ENCODE data around the gene PLA2G3. TPM values are rescaled to one million over a fixed set of nuclear protein-coding genes. Genes with fewer than 3 reads are reported as not detected.

The PLA2G3 gene, protein sequence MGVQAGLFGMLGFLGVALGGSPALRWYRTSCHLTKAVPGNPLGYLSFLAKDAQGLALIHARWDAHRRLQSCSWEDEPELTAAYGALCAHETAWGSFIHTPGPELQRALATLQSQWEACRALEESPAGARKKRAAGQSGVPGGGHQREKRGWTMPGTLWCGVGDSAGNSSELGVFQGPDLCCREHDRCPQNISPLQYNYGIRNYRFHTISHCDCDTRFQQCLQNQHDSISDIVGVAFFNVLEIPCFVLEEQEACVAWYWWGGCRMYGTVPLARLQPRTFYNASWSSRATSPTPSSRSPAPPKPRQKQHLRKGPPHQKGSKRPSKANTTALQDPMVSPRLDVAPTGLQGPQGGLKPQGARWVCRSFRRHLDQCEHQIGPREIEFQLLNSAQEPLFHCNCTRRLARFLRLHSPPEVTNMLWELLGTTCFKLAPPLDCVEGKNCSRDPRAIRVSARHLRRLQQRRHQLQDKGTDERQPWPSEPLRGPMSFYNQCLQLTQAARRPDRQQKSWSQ
- total RNA-seq, result 0.65 and 0.76 TPM in 2 replicates

DNA sequence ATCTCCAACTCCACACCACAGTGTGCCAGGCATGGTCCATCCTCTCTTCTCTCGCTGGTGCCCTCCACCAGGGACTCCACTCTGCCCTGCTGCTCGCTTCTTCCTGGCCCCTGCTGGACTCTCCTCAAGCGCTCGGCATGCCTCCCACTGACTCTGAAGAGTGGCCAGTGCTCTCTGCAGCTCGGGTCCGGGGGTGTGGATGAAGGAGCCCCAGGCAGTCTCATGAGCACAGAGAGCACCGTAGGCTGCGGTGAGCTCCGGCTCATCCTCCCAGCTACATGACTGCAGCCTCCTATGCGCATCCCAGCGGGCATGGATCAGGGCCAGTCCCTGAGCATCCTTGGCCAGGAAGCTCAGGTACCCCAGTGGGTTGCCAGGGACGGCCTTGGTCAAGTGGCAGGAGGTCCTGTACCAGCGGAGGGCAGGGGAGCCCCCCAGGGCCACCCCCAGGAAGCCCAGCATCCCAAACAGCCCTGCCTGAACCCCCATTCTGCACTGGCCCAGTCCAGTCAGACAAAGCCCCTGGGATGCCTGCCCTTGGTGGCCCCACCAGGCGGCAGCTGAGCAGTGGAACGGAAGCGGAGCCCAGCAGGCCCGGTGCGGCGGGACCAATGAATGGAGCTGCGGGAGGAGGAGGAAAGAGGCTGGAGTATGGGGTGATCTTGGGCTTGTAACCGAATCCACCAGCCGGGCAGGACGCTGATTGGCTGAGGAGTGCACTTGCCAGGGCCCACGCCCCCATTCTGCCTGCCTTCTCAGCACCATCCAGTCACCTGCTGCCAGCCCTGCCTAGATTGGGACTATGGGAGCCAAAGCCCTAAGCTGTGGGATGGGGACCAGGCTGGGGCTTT is at the start of gene PLA2G3:
TSS of gene PLA2G3 (minus strand) at position 643 of the 851 bp plus-strand sequence. CDS start at position 489, 154 bp downstream.

DNA sequence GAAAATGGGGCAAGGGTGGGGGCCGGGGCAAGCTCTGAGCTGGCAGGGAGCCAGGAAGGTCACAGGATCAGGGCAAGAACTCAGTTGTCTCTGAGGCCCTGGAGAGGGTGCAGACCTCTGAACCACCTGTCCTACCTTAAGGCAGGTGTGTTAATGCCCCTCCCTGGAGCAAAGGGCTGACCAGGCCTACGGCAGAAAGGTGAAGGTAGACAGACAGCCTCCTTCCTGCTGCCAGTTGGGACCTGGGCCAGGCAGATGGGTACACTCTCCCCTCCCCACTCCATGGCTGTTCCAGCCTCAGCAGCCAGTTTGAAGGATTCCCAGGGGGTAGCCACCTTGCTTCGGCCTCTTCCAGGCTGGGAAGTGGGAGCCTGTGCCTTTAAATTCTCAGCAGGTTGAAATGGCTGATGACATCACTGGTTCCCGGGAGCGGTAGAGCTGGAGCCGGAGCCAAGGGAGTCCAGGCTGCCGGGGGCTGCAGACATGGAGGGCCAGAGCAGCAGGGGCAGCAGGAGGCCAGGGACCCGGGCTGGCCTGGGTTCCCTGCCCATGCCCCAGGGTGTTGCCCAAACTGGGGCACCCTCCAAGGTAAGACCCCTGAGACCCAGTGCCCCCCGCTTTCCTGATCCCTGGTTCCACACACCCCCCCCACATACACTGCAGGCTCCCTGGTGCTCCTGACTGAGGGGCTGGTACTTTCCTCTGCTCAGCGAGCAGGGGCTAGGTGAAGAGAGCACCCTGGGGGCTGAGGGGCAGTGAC is 17.6 kb downstream of the PLA2G3 start, which contains the start of gene INPP5J:
TSS of gene INPP5J (plus strand) at position 435 of the 760 bp plus-strand sequence. CDS start at position 484, 49 bp downstream.

DNA sequence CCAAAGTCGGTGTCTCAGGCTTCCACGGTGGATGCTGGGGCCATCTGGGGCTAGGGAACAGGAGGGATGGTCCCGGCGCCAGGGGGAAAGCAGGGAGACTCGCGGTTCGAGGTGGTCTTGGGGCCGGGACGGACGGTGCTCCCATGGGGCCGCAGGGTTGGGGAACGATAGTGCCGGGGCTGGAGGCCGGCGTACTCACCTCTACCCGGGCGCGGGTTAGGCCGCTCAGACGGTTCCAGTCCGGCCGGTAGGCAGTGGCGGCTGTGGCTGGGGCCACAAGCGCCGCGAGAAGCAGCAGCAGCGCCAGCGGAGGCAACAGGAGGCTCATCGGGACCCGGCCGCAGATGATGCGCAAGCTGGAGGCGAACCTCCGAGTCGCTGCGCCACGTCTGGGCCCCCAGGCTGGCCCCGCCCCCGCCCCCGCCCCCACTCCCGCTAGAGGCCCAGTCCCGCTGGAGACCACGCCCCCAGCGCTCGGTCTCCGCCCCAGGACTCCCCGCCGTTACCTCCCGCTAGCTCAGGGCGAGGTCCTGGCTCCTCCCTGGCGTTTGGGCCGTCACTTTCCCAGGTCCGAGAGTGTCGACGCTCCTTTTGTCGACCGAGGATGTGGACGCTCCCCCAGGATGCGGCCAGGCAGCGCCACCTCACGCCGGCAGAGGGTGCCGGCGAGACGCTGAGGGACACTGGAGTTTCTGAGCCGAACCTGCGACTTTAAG is 33.0 kb downstream of the PLA2G3 start, which contains the start of gene SELENOM:
TSS of gene SELENOM (minus strand) at position 391 of the 716 bp plus-strand sequence. CDS start at position 328, 63 bp downstream.

Other genes with a start within 250 kb of the PLA2G3 start
- 11.7 and 17.0 TPM in 2 replicates for gene MORC2, start 171.7 kb downstream of the PLA2G3 start, total RNA-seq
- gene TUG1, start 171.2 kb downstream of the PLA2G3 start, total RNA-seq, result 29.2 and 36.8 TPM in 2 replicates
- gene SMTN, start 59.2 kb downstream of the PLA2G3 start, total RNA-seq, result 146 and 148 TPM in 2 replicates
- gene SELENOM, start 32.9 kb downstream of the PLA2G3 start, total RNA-seq, result 34.0 and 54.9 TPM in 2 replicates
- under 0.01 and 0.30 TPM in 2 replicates for gene INPP5J, start 17.5 kb downstream of the PLA2G3 start, total RNA-seq
- 17.5 and 25.1 TPM in 2 replicates for gene RNF185, start 19.7 kb upstream of the PLA2G3 start, total RNA-seq
- gene LIMK2, start 71.8 kb upstream of the PLA2G3 start, total RNA-seq, result 77.3 and 98.8 TPM in 2 replicates
- gene PIK3IP1, start 152.0 kb upstream of the PLA2G3 start, total RNA-seq, result 7.4 and 8.1 TPM in 2 replicates
- gene PATZ1, start 205.8 kb upstream of the PLA2G3 start, total RNA-seq, result 13.7 and 15.3 TPM in 2 replicates

All from epithelial cell of umbilical artery (primary cell).